Left colon (tissue), 2 donors: Measurements from ENCODE around the gene CCSER1. TPM values are rescaled to one million over a fixed set of nuclear protein-coding genes. Genes with fewer than 3 reads are reported as not detected.
"Not testable (repeated sequence)": the region's sequence is repeated elsewhere in the genome, so short reads cannot be mapped to it uniquely, and the experiment has no call there.

Source experiments
- ATAC-seq: fragments of 200-7000 bp; cut with Tn5 transposase; one replicate; pipeline ENCODE4 v1.9.1; 2020; ENCODE audit warnings: mild to moderate bottlenecking, moderate library complexity
- DNase-seq, 2 donors: peaks; one replicate each; pipeline ENCODE4 v3.0.0-alpha.2; 2020
- intact Hi-C, 2 donors: fragments of 100-400 bp; cut with DNase I in 1 of 2; cut with micrococcal nuclease in 1 of 2; formaldehyde crosslinking; loops; one replicate each; pipeline versions ENCODE4 v1.11.2 to v1.14.0; 2022; cut with DNase I, micrococcal nuclease
- total RNA-seq, 2 donors: library from RNA; stranded (reverse); fragmentation: NEBNext Ultra II Directional; extraction: Animal tissue kit (Norgen Biotek cat#: 25700); gene quantifications; one replicate each; pipeline ENCODE4 v1.2.1, GENCODE V29; 2021
- donor health status: DM: no; HTN: no; CAD: no.
- donor health status: DM: yes; HTN: yes; CAD: no.

Gene CCSER1
- total RNA-seq, 2 donors from 2014 or later = 14.4 to 22.7 TPM

GRCh38 chr4:90245837-90246236, 118.6 kb downstream of the CCSER1 start:
- intact Hi-C loops = no loop called here
- ATAC-seq (no peak), DNase-seq (no peak)

- ATAC-seq (no peak), DNase-seq (no peak)
- intact Hi-C loops = no loop called here
Observed at GRCh38 chr4:90246816-90247215, 119.6 kb downstream of the CCSER1 start.

- no peak for DNase-seq
- no peak for ATAC-seq
- intact Hi-C loops = no loop called here
Observed at GRCh38 chr4:90254357-90254756, 127.2 kb downstream of the CCSER1 start.

GRCh38 chr4:90274175-90274574, 147.0 kb downstream of the CCSER1 start:
- ATAC-seq = no peak
- DNase-seq = no peak
- intact Hi-C loops = no loop called here

- no peak for DNase-seq
- ATAC-seq = no peak
- intact Hi-C loops = no loop called here
Observed at GRCh38 chr4:90280954-90281353, 153.8 kb downstream of the CCSER1 start.

- intact Hi-C loops = no loop called here
- DNase-seq (no peak), ATAC-seq (no peak)
Observed at GRCh38 chr4:90281541-90282355, 154.6 kb downstream of the CCSER1 start.

- ATAC-seq (no peak), DNase-seq (no peak)
- intact Hi-C loops = no loop called here
Observed at GRCh38 chr4:90290345-90290744, 163.2 kb downstream of the CCSER1 start.

- ATAC-seq = no peak
- intact Hi-C loops = no loop called here
- DNase-seq = no peak
Observed at GRCh38 chr4:90292438-90292837, 165.2 kb downstream of the CCSER1 start.

GRCh38 chr4:90293320-90293719, 166.1 kb downstream of the CCSER1 start:
- ATAC-seq = no peak
- intact Hi-C loops = no loop called here
- no peak for DNase-seq

- ATAC-seq (no peak), DNase-seq (no peak)
- intact Hi-C loops = no loop called here
Observed at GRCh38 chr4:90299373-90299772, 172.2 kb downstream of the CCSER1 start.

GRCh38 chr4:90306810-90307209, 179.6 kb downstream of the CCSER1 start:
- ATAC-seq = no peak
- intact Hi-C loops = no loop called here
- DNase-seq = no peak

GRCh38 chr4:90317140-90317539, 189.9 kb downstream of the CCSER1 start:
- intact Hi-C loops, ATAC-seq, DNase-seq: not testable (repeated sequence)

- ATAC-seq (no peak), DNase-seq (no peak)
- intact Hi-C loops = no loop called here
Observed at GRCh38 chr4:90317785-90318184, 190.6 kb downstream of the CCSER1 start.

- ATAC-seq = no peak
- DNase-seq = no peak
- intact Hi-C loops = no loop called here
Observed at GRCh38 chr4:90318193-90318592, 191.0 kb downstream of the CCSER1 start.

- ATAC-seq (peak; percentile 50), DNase-seq (peak in 1 of 2 donors; percentile 38)
- intact Hi-C loops = no loop called here
Observed at GRCh38 chr4:90328558-90328957, 201.4 kb downstream of the CCSER1 start.

GRCh38 chr4:90330546-90330945, 203.4 kb downstream of the CCSER1 start:
- intact Hi-C loops = no loop called here
- ATAC-seq (no peak), DNase-seq (no peak)

- ATAC-seq (no peak), DNase-seq (no peak)
- intact Hi-C loops = no loop called here
Observed at GRCh38 chr4:90345549-90346215, 218.5 kb downstream of the CCSER1 start.

GRCh38 chr4:90349636-90350035, 222.4 kb downstream of the CCSER1 start:
- intact Hi-C loops = no loop called here
- DNase-seq (no peak), ATAC-seq (no peak)

- no peak for DNase-seq
- intact Hi-C loops = no loop called here
- no peak for ATAC-seq
Observed at GRCh38 chr4:90357117-90357710, 230.0 kb downstream of the CCSER1 start.

GRCh38 chr4:90375081-90375480, 247.9 kb downstream of the CCSER1 start:
- intact Hi-C loops = no loop called here
- ATAC-seq = no peak
- no peak for DNase-seq
